Ramos (cell line): Measurements from ENCODE around the gene CLEC12A.

Experiments
- in situ Hi-C: fragments of 300-500 bp; cut with MboI; formaldehyde crosslinking; loops from one replicate; pipeline ENCODE4 v1.14.3; 2022; ENCODE audit warnings: low sequenced_read_pairs; ENCODE audit not compliant: unreplicated experiment

CLEC12A gene

DNA sequence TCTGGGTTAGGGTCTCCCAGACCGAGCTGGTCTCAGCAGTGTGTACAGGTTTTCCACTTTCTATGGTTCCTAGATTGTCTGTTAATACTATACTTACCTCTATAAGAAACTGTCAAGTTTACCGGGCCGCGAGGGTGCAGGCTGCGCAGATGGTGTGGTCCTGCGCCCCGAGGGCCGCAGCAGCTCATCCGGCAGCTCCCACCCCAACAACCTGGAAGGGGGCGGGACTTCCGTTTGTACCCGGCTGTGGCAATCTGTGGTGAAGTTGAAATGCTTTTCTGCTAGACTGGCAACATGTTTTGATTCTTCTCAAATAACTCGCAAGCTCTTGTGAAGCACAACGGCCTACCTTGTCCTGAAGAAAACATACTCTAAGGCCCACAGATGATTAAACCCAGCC lies 59.2 kb downstream of the CLEC12A start, which contains the start of gene CLEC9A:
TSS of gene CLEC9A (plus strand) at position 237 of the 400 bp plus-strand sequence. CDS start 22,006 bp downstream, outside the sequence.
- in situ Hi-C loops = no loop called here

GRCh38 chr12:10031321-10031720 lies 60.1 kb downstream of the CLEC12A start:
- in situ Hi-C loops = no loop called here

- in situ Hi-C loops = no loop called here
Measured at GRCh38 chr12:10031771-10032175, 60.6 kb downstream of the CLEC12A start.

DNA sequence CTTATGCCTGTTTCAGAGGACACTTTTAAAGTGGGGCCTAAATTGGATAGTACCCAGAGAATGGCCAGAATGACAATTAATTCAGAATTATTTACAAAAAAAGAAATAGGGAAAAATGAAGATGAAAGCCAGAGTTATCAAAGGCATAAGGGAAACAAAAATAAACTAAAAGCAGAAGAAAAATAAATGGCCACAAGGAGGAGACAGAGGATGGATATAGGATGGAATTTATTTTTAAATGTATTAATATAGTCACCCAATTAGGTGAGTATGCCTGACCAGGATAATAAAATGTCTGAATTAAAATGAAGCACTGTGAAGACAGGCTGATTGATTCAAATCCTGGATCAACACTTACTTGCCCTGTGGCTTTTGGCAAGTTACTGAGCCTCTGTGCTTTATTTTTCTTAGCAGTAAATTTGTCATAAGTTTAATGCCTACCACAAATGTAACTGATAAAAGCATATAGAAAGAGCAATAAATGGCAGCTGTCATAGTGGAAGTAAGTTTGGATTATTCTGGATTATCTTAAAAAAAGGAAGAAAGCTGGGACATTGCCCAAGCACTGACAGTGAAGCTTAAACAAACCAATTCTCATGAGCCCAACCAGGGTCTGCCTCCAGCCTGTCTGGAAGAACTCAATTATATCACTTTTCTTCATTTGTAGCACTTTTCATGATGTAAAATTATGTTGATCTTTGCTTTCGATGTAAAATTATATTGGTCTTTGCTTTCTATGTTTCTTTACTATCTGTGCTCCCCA lies 62.8 kb downstream of the CLEC12A start:
- in situ Hi-C loops = no loop called here
